ENCODE results near the gene PCDHB4. TPM values are rescaled to one million over a fixed set of nuclear protein-coding genes. Genes with fewer than 3 reads are reported as not detected.
"Not testable (repeated sequence)": the region's sequence is repeated elsewhere in the genome, so short reads cannot be mapped to it uniquely, and the experiment has no call there.

PCDHB4 gene
- total and polyA plus RNA-seq, 2 of the 8 experiments (the other 6 are each of a cell fraction or from before 2014, with no cell fraction given) = 1.3 to 1.5 TPM

DNA sequence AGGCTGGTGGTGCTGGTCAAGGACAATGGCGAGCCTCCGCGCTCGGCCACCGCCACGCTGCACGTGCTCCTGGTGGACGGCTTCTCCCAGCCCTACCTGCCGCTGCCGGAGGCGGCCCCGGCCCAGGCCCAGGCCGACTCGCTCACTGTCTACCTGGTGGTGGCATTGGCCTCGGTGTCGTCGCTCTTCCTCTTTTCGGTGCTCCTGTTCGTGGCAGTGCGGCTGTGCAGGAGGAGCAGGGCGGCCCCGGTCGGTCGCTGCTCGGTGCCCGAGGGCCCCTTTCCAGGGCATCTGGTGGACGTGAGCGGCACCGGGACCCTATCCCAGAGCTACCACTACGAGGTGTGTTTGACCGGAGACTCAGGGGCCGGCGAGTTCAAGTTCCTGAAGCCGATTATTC is 15.7 kb downstream of the PCDHB4 start:
- H3K27ac ChIP-seq (ENCODE audit: low read depth, low read length); H3K27me3 ChIP-seq (replicated peaks in 1 of 4; ENCODE audit: control insufficient read depth in 3 of 4, extremely low read depth in 1 of 4, insufficient read depth in 3 of 4, low read length in 3 of 4); H4K20me1 ChIP-seq (replicated peaks in 1 of 2; ENCODE audit: control insufficient read depth in 1 of 2, insufficient read depth in 2 of 2, low read length in 2 of 2); H4K5ac ChIP-seq (ENCODE audit: insufficient read length, low read depth, low read length); H3K4me2 ChIP-seq (ENCODE audit: insufficient read depth in 1 of 2, low read depth in 2 of 2, low read length in 2 of 2); H3K23ac ChIP-seq (ENCODE audit: insufficient read length); H2AK5ac ChIP-seq (ENCODE audit: low read depth, low read length); H3K4me3 ChIP-seq (ENCODE audit: extremely low read depth in 1 of 4, insufficient read depth in 2 of 4, low read depth in 3 of 4, low read length in 4 of 4); H2BK120ac ChIP-seq (replicated peaks; ENCODE audit: low read depth, low read length); H4K8ac ChIP-seq (ENCODE audit: extremely low read depth, insufficient read depth, low read length); POLR2A ChIA-PET (ENCODE audit: partially characterized antibody); FAIRE-seq; H3K18ac ChIP-seq (ENCODE audit: extremely low read depth, low read length); H2BK5ac ChIP-seq (ENCODE audit: low read depth, low read length); H3K79me2 ChIP-seq (ENCODE audit: control insufficient read depth in 1 of 2, insufficient read depth in 2 of 2, low read length in 2 of 2); H3K9ac ChIP-seq (replicated peaks in 1 of 4; ENCODE audit: extremely low read depth in 1 of 4, low read depth in 3 of 4, low read length in 3 of 4); H4K91ac ChIP-seq (replicated peaks; ENCODE audit: insufficient read length, low read length); H3K14ac ChIP-seq (ENCODE audit: insufficient read length); H3K4me1 ChIP-seq (replicated peaks in 1 of 4; ENCODE audit: control insufficient read depth in 3 of 4, insufficient read depth in 4 of 4, low read length in 3 of 4); H2BK15ac ChIP-seq (ENCODE audit: low read length); H2BK20ac ChIP-seq (ENCODE audit: low read length); H3K23me2 ChIP-seq (ENCODE audit: low read depth, low read length); H3K56ac ChIP-seq (replicated peaks; ENCODE audit: insufficient read length, low read depth, low read length); H2AFZ ChIP-seq (ENCODE audit: low read length); H2BK12ac ChIP-seq (ENCODE audit: low read depth, low read length); DNase-seq (ENCODE audit: low read depth in 1 of 2, low spot score in 2 of 2); H3K79me1 ChIP-seq (ENCODE audit: low read depth, low read length); H3K4ac ChIP-seq (replicated peaks; ENCODE audit: insufficient read length, low read depth, low read length): not testable (repeated sequence)
- peaks cover 19 to 31% of the 10 kb centered on the region in 2 experiments for H3K9me3 ChIP-seq (ENCODE audit: insufficient read depth in 2 of 2, low read depth in 1 of 2, low read length in 1 of 2)
- 97% methylated on average over 22 of the region's 34 CpGs; no CpG with 5 or more reads in 1 of the 2 experiments for WGBS, 2 experiments (ENCODE audit: extremely low coverage in 1 of 2, insufficient coverage in 1 of 2, insufficient read length in 1 of 2, insufficient replicate concordance in 2 of 2, low coverage in 1 of 2, low lambda C conversion rate in 2 of 2, missing lambda C conversion rate in 1 of 2)
- CTCF ChIA-PET (ENCODE audit: partially characterized antibody) = interaction anchor here (1.0 to 1.8 kb wide), 6 partner anchors 11 to 108 kb away, joined by 3 to 7 read pairs (median 4); partner anchors contain the start of genes PCDHB15, PCDHB3 and PCDHB4
- peaks cover 0 to 12% (median 3%) of the 10 kb centered on the region in 4 experiments; a peak in 3 of 8 replicates for H3K36me3 ChIP-seq (ENCODE audit: control insufficient read depth in 2 of 4, insufficient read depth in 4 of 4, low read length in 3 of 4)

All from H1 (cell line).